Mesenchymal stem cell (in vitro differentiated cells and primary cell): ENCODE results near the gene TMBIM6.

ENCODE experiments used
- DNase-seq: peaks from one replicate; pipeline ENCODE4 v3.0.0-alpha.2; 2013
- H2AFZ ChIP-seq: one replicate; pipeline ENCODE4 v1.6.1; 2013; ENCODE audit warnings: low read depth, mild to moderate bottlenecking, control low read depth, inconsistent platforms, low read length, moderate library complexity
- H2AK5ac ChIP-seq: 2 replicates; pipeline ENCODE4 v1.6.1; 2013; ENCODE audit warnings: low read length, moderate library complexity, mild to moderate bottlenecking, inconsistent platforms; ENCODE audit not compliant: severe bottlenecking
- H2BK120ac ChIP-seq: one replicate; pipeline ENCODE4 v1.6.1; 2013; ENCODE audit warnings: low read depth, mild to moderate bottlenecking, inconsistent platforms, low read length, moderate library complexity
- H2BK12ac ChIP-seq, 2 experiments: one replicate each; pipeline ENCODE4 v1.6.1; 2013; ENCODE audit warnings: inconsistent platforms in 2 of 2, low read length in 2 of 2, mild to moderate bottlenecking in 2 of 2, moderate library complexity in 2 of 2, control low read depth in 1 of 2
- H2BK15ac ChIP-seq: one replicate; pipeline ENCODE4 v1.6.1; 2013; ENCODE audit warnings: mild to moderate bottlenecking, low read depth, inconsistent platforms; ENCODE audit not compliant: poor library complexity, severe bottlenecking
- H2BK5ac ChIP-seq: 2 replicates; pipeline ENCODE4 v1.6.1; 2013; ENCODE audit warnings: low read depth, mild to moderate bottlenecking, low read length, control low read depth, inconsistent platforms; ENCODE audit not compliant: poor library complexity, severe bottlenecking
- H3K14ac ChIP-seq, 2 experiments: one replicate each; pipeline ENCODE4 v1.6.1; 2013; ENCODE audit warnings: inconsistent platforms in 2 of 2, low read length in 2 of 2, control low read depth in 1 of 2, mild to moderate bottlenecking in 1 of 2, moderate library complexity in 1 of 2
- H3K18ac ChIP-seq, 2 experiments: one replicate each; pipeline ENCODE4 v1.6.1; 2013; ENCODE audit warnings: inconsistent platforms in 2 of 2, low read length in 2 of 2, control low read depth in 1 of 2, low read depth in 1 of 2, mild to moderate bottlenecking in 1 of 2
- H3K23ac ChIP-seq, 2 experiments: one replicate each; pipeline ENCODE4 v1.6.1; 2013; ENCODE audit warnings: inconsistent platforms in 2 of 2, low read length in 2 of 2, mild to moderate bottlenecking in 2 of 2, moderate library complexity in 2 of 2, control low read depth in 1 of 2
- H3K27ac ChIP-seq: 2 replicates; pipeline ENCODE4 v1.5.1; 2013; ENCODE audit warnings: mild to moderate bottlenecking, moderate library complexity, low read length, control low read depth, inconsistent platforms; ENCODE audit not compliant: poor library complexity, severe bottlenecking
- H3K27me3 ChIP-seq, 2 experiments: 2 replicates each; pipeline versions ENCODE4 v1.6.1 to v1.7.0; 2013; ENCODE audit warnings: low read length in 2 of 2, mild to moderate bottlenecking in 2 of 2, moderate library complexity in 2 of 2, control low read depth in 1 of 2, inconsistent platforms in 1 of 2; ENCODE audit not compliant: control insufficient read depth in 1 of 2, insufficient read depth in 1 of 2
- H3K36me3 ChIP-seq, 2 experiments: 2 replicates each; pipeline versions ENCODE4 v1.6.1 to v1.7.0; 2013; ENCODE audit warnings: low read length in 2 of 2, control low read depth in 1 of 2, inconsistent platforms in 1 of 2, low read depth in 1 of 2, mild to moderate bottlenecking in 1 of 2; ENCODE audit not compliant: insufficient read depth in 2 of 2, control insufficient read depth in 1 of 2
- H3K4ac ChIP-seq, 2 experiments: one replicate each; pipeline ENCODE4 v1.6.1; 2013; ENCODE audit warnings: inconsistent platforms in 2 of 2, low read length in 2 of 2, mild to moderate bottlenecking in 2 of 2, moderate library complexity in 2 of 2, control low read depth in 1 of 2, low read depth in 1 of 2
- H3K4me1 ChIP-seq: 2 replicates; pipeline ENCODE4 v1.6.1; 2013; ENCODE audit warnings: low read depth, low read length, control low read depth; ENCODE audit not compliant: control insufficient read depth, insufficient read depth
- H3K4me2 ChIP-seq: 2 replicates; pipeline ENCODE4 v1.6.1; 2013; ENCODE audit warnings: low read length, mild to moderate bottlenecking, inconsistent platforms; ENCODE audit not compliant: poor library complexity, severe bottlenecking
- H3K4me3 ChIP-seq, 2 experiments: 2 replicates each; pipeline versions ENCODE4 v1.5.1 to v1.7.0; 2013; ENCODE audit warnings: low read length in 2 of 2, mild to moderate bottlenecking in 2 of 2, control low read depth in 1 of 2, low read depth in 1 of 2; ENCODE audit not compliant: insufficient read depth in 1 of 2
- H3K79me1 ChIP-seq: replicated peaks from 2 replicates; pipeline ENCODE4 v1.6.1; 2013; ENCODE audit warnings: mild to moderate bottlenecking, control low read depth, low read length, inconsistent platforms; ENCODE audit not compliant: poor library complexity, severe bottlenecking
- H3K9ac ChIP-seq: 2 replicates; pipeline ENCODE4 v1.7.0; 2013; ENCODE audit warnings: mild to moderate bottlenecking, low read length, moderate library complexity
- H3K9me3 ChIP-seq: 2 replicates; pipeline ENCODE4 v1.7.0; 2013; ENCODE audit warnings: mild to moderate bottlenecking, low read length; ENCODE audit not compliant: control insufficient read depth
- H4K8ac ChIP-seq: one replicate; pipeline ENCODE4 v1.6.1; 2013; ENCODE audit warnings: inconsistent platforms, mild to moderate bottlenecking, low read length, moderate library complexity
- H4K91ac ChIP-seq: one replicate; pipeline ENCODE4 v1.6.1; 2013; ENCODE audit warnings: mild to moderate bottlenecking, low read length, inconsistent platforms
- WGBS: methylation state at CpG from one replicate; pipeline ENCODE4 v1.1.7; 2013; ENCODE audit warnings: mixed read lengths; 5-methylcytosine and 5-hydroxymethylcytosine counted together

Gene TMBIM6

GRCh38 chr12:49697808-49698207 is 43.5 kb upstream of the TMBIM6 start:
- no peak overlapping the region for H3K4me2 ChIP-seq
- H2AFZ ChIP-seq, result no peak overlapping the region
- H3K18ac ChIP-seq, result no peak overlapping the region
- no peaks in the 10 kb centered on the region for H3K9me3 ChIP-seq
- H3K79me1 ChIP-seq, result peaks cover 12% of the 10 kb centered on the region
- no peak overlapping the region for H2BK15ac ChIP-seq
- no peaks in the 10 kb centered on the region for H3K36me3 ChIP-seq
- no peak overlapping the region for H2BK120ac ChIP-seq
- no peak overlapping the region for H3K23ac ChIP-seq
- H3K4me1 ChIP-seq, result peaks cover 8% of the 10 kb centered on the region
- no peak overlapping the region for H3K14ac ChIP-seq
- H2AK5ac ChIP-seq, result no peak overlapping the region
- H2BK12ac ChIP-seq, result no peak overlapping the region
- WGBS, result 90% methylated on average over 4 of the region's 4 CpGs
- no peak for DNase-seq
- H3K27ac ChIP-seq, result no peak overlapping the region
- no peak overlapping the region for H4K8ac ChIP-seq
- no peak overlapping the region for H2BK5ac ChIP-seq
- no peak overlapping the region for H3K4ac ChIP-seq
- no peaks in the 10 kb centered on the region for H3K27me3 ChIP-seq
- no peak overlapping the region for H3K9ac ChIP-seq
- H3K4me3 ChIP-seq, result no peak overlapping the region
- no peak overlapping the region for H4K91ac ChIP-seq

DNA sequence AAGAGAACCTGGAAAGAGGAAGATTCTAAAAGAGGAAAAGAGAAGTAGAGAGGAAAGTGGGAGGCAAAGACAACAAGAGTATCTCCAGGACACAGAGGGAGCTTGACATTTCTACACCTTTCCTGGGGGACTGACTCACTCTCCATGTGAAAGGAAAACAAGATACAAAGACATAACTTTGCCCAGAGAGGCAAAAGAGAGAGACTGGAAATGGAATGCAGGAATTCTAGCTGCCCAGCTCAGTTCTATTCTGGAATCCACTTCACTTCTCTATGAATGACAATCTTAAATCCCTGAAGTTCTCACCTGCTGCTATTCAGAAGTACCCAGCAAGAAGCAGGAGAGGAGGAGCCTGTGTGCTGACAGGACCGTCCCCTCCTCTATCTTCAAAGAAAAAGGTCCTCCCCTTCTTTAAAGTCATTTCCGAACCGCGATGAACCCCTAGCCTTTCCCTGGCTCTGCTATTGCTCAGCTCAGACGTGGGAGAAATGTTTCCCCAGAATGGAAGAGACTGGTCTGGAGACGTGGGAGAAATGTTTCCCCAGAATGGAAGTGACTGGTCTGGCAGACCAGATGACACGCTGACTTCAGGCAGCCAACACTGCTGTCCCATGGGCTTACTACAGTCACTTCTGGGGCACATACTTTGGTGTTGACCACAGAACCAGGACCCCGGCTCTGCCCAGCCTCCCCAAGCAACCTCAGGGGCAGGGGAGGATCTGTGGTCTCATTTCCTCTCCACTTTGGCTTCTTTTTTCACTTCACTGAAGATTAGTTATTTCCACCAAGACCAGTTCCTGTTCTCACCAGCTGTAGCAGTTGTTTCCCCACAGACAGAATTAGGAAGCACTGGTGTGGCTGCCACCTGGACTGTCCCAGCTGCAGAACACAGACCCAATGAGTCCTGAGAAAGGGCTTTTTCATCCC is 42.5 kb upstream of the TMBIM6 start:
- Histone ChIP-seq H2AFZ (no peak overlapping the region), H3K4me2 (peak overlapping the region; percentile 61), H3K18ac (peak overlapping the region; percentile 7 to 61), H3K79me1 (peaks cover 8% of the 10 kb centered on the region), H2BK15ac (no peak overlapping the region), H3K4me1 (peaks cover 12% of the 10 kb centered on the region), H3K4me3 (peak overlapping the region in 1 of 2 experiments; percentile 69), H3K36me3 (no peaks in the 10 kb centered on the region), H2BK12ac (peak overlapping the region in 1 of 2 experiments; percentile 2), H3K14ac (peak overlapping the region in 1 of 2 experiments; percentile 75), H4K8ac (no peak overlapping the region), H4K91ac (no peak overlapping the region), H3K27me3 (no peaks in the 10 kb centered on the region), H3K23ac (no peak overlapping the region), H3K9me3 (no peaks in the 10 kb centered on the region), H3K4ac (no peak overlapping the region), H3K9ac (peak overlapping the region; percentile 59), H2BK120ac (peak overlapping the region; percentile 45), H3K27ac (peak overlapping the region; percentile 97), H2BK5ac (peak overlapping the region; percentile 57), H2AK5ac (peak overlapping the region; percentile 63)
- 5% methylated on average over 8 of the region's 8 CpGs for WGBS
- DNase-seq, result peak; percentile 87

- Histone ChIP-seq H3K36me3 (no peaks in the 10 kb centered on the region), H2BK15ac (no peak overlapping the region)
These were observed 39.3 kb upstream of the TMBIM6 start for GRCh38 chr12:49702009-49702408.

GRCh38 chr12:49702676-49703215 is 38.6 kb upstream of the TMBIM6 start:
- H3K4ac ChIP-seq, result no peak overlapping the region
- H2BK12ac ChIP-seq, result no peak overlapping the region
- H2BK120ac ChIP-seq, result no peak overlapping the region
- H3K14ac ChIP-seq, result no peak overlapping the region
- H4K91ac ChIP-seq, result no peak overlapping the region
- H3K4me1 ChIP-seq, result peaks cover 18% of the 10 kb centered on the region
- peak; percentile 40 for DNase-seq
- H2BK15ac ChIP-seq, result no peak overlapping the region
- no peak overlapping the region for H3K9ac ChIP-seq
- peak overlapping the region; percentile 25 for H3K27ac ChIP-seq
- H2AK5ac ChIP-seq, result no peak overlapping the region
- no peak overlapping the region for H3K18ac ChIP-seq
- no peak overlapping the region for H3K4me2 ChIP-seq
- H3K4me3 ChIP-seq, result no peak overlapping the region
- no peak overlapping the region for H4K8ac ChIP-seq
- no peaks in the 10 kb centered on the region for H3K36me3 ChIP-seq
- H3K23ac ChIP-seq, result no peak overlapping the region
- no peaks in the 10 kb centered on the region for H3K79me1 ChIP-seq
- no peak overlapping the region for H2BK5ac ChIP-seq
- no peak overlapping the region for H2AFZ ChIP-seq
- H3K27me3 ChIP-seq, result no peaks in the 10 kb centered on the region
- no peaks in the 10 kb centered on the region for H3K9me3 ChIP-seq

More at GRCh38 chr12:49702009-49702408, 39.3 kb upstream of the TMBIM6 start:
- Histone ChIP-seq H4K8ac (no peak overlapping the region), H3K4me3 (no peak overlapping the region), H3K4ac (no peak overlapping the region), H3K4me2 (no peak overlapping the region), H3K23ac (no peak overlapping the region), H3K9ac (no peak overlapping the region), H2BK5ac (no peak overlapping the region), H3K27ac (no peak overlapping the region), H2BK12ac (no peak overlapping the region), H2AK5ac (no peak overlapping the region), H3K27me3 (no peaks in the 10 kb centered on the region), H3K14ac (no peak overlapping the region), H2AFZ (no peak overlapping the region), H3K79me1 (no peaks in the 10 kb centered on the region), H3K4me1 (peaks cover 18% of the 10 kb centered on the region), H3K9me3 (no peaks in the 10 kb centered on the region), H3K18ac (no peak overlapping the region), H2BK120ac (no peak overlapping the region), H4K91ac (no peak overlapping the region)
- WGBS, result 100% methylated on average over 2 of the region's 3 CpGs
- no peak for DNase-seq
